ENCODE data around the gene EVPL.

GRCh38 chr17:76056882-76057281 lies 29.8 kb upstream of the EVPL start:
- TF ChIP-seq MBD4 (IDR thresholded peaks at IDR 0.05; ENCODE audit: borderline replicate concordance, low read length) = no peak
- peak; percentile 27 for TF ChIP-seq CTCF (CRISPR knock-in tag; IDR thresholded peaks at IDR 0.05)
- TF ChIP-seq ETV6 (CRISPR knock-in tag; conservative IDR thresholded peaks at IDR 0.05) = no peak
- no peak for TF ChIP-seq DBP (CRISPR knock-in tag; IDR thresholded peaks at IDR 0.05; ENCODE audit: not compliant biosample characterization)
- TF ChIP-seq ZNF382 (CRISPR knock-in tag; IDR thresholded peaks at IDR 0.05; ENCODE audit: borderline replicate concordance) = no peak
- TF ChIP-seq POLR2A (IDR thresholded peaks at IDR 0.05; ENCODE audit: insufficient read depth in 1 of 2, low read depth in 2 of 2, low read length in 2 of 2) = no peak
- no peak for TF ChIP-seq ZBTB25 (CRISPR knock-in tag; IDR thresholded peaks at IDR 0.05)

All from HepG2 (cell line).